ENCODE measurements around the gene KRTAP1-5. TPM values are rescaled to one million over a fixed set of nuclear protein-coding genes. Genes with fewer than 3 reads are reported as not detected.
"Not testable (repeated sequence)": the region's sequence is repeated elsewhere in the genome, so short reads cannot be mapped to it uniquely, and the experiment has no call there.

KRTAP1-5 gene
- total and polyA plus RNA-seq, 4 donors = not detected

- H3K27ac ChIP-seq (ENCODE audit: low read depth in 1 of 2, low read length in 2 of 2) = no peak within 1 kb of the TSS
- no peak within 1 kb of the TSS for H3K9ac ChIP-seq (ENCODE audit: low read depth in 1 of 2, low read length in 2 of 2)
- 66% methylated on average over 6 of the region's 6 CpGs for WGBS
- DNase-seq (ENCODE audit: low spot score) = no peak
- TF ChIP-seq MAX (IDR thresholded peaks at IDR 0.05) (no peak), RAD21 (IDR thresholded peaks at IDR 0.05) (no peak), EGR1 (IDR thresholded peaks at IDR 0.05; ENCODE audit: low read depth in 2 of 2) (no peak), REST (IDR thresholded peaks at IDR 0.05) (no peak), GABPA (IDR thresholded peaks at IDR 0.05 in 1 of 2, conservative IDR thresholded peaks at IDR 0.05 in 1 of 2) (no peak), HNF4A (conservative IDR thresholded peaks at IDR 0.05) (no peak), CTCF (IDR thresholded peaks at IDR 0.05; ENCODE audit: low read depth, low read length, missing input control) (no peak)
- no peaks in the 10 kb centered on the region for H3K9me3 ChIP-seq (ENCODE audit: control insufficient read depth in 4 of 4, low read length in 3 of 4)
- H3K36me3 ChIP-seq (ENCODE audit: control insufficient read depth in 4 of 4, insufficient read depth in 3 of 4, low read depth in 1 of 4, low read length in 3 of 4) = no peaks in the 10 kb centered on the region
- H3K4me1 ChIP-seq (ENCODE audit: control insufficient read depth in 4 of 4, insufficient read depth in 4 of 4, low read length in 3 of 4) = no peaks in the 10 kb centered on the region
- peaks cover 0 to 9% (median 0%) of the 10 kb centered on the region in 4 donors for H3K27me3 ChIP-seq (ENCODE audit: control insufficient read depth in 4 of 4, insufficient read depth in 4 of 4, low read length in 3 of 4)
- no peak within 1 kb of the TSS for H3K4me3 ChIP-seq (ENCODE audit: low read depth in 1 of 3, low read length in 3 of 3)
Measured at GRCh38 chr17:41060052-41060604, 33.1 kb upstream of the KRTAP1-5 start, which contains the start of gene KRTAP2-3. KRTAP2-3 (minus strand) TSS chr17:41060114; CDS start chr17:41060050, 64 bp downstream.

- not testable (repeated sequence) for H3K27me3 ChIP-seq (ENCODE audit: control insufficient read depth in 4 of 4, insufficient read depth in 4 of 4, low read length in 3 of 4); H3K9me3 ChIP-seq (ENCODE audit: control insufficient read depth in 4 of 4, low read length in 3 of 4); H3K9ac ChIP-seq (ENCODE audit: low read depth in 1 of 2, low read length in 2 of 2); H3K36me3 ChIP-seq (ENCODE audit: control insufficient read depth in 4 of 4, insufficient read depth in 3 of 4, low read depth in 1 of 4, low read length in 3 of 4); DNase-seq (ENCODE audit: low spot score); H3K4me3 ChIP-seq (ENCODE audit: low read depth in 1 of 3, low read length in 3 of 3); H3K4me1 ChIP-seq (ENCODE audit: control insufficient read depth in 4 of 4, insufficient read depth in 4 of 4, low read length in 3 of 4); H3K27ac ChIP-seq (ENCODE audit: low read depth in 1 of 2, low read length in 2 of 2)
- WGBS = 24% methylated on average over 10 of the region's 31 CpGs
Measured at GRCh38 chr17:41059276-41060051, 32.5 kb upstream of the KRTAP1-5 start.

GRCh38 chr17:41058741-41059140 lies 31.7 kb upstream of the KRTAP1-5 start:
- no peak for DNase-seq (ENCODE audit: low spot score)
- 84% methylated on average over 5 of the region's 5 CpGs for WGBS
- no peaks in the 10 kb centered on the region for H3K9me3 ChIP-seq (ENCODE audit: control insufficient read depth in 4 of 4, low read length in 3 of 4)
- H3K4me3 ChIP-seq (ENCODE audit: low read depth in 1 of 3, low read length in 3 of 3) = no peak overlapping the region
- peaks cover 0 to 9% (median 0%) of the 10 kb centered on the region in 4 donors for H3K27me3 ChIP-seq (ENCODE audit: control insufficient read depth in 4 of 4, insufficient read depth in 4 of 4, low read length in 3 of 4)
- H3K9ac ChIP-seq (ENCODE audit: low read depth in 1 of 2, low read length in 2 of 2) = no peak overlapping the region
- H3K36me3 ChIP-seq (ENCODE audit: control insufficient read depth in 4 of 4, insufficient read depth in 3 of 4, low read depth in 1 of 4, low read length in 3 of 4) = no peaks in the 10 kb centered on the region
- no peaks in the 10 kb centered on the region for H3K4me1 ChIP-seq (ENCODE audit: control insufficient read depth in 4 of 4, insufficient read depth in 4 of 4, low read length in 3 of 4)
- no peak overlapping the region for H3K27ac ChIP-seq (ENCODE audit: low read depth in 1 of 2, low read length in 2 of 2)
- TF ChIP-seq SP1 (IDR thresholded peaks at IDR 0.05) = no peak
- TF ChIP-seq FOXA1 (IDR thresholded peaks at IDR 0.05) = no peak
- no peak for TF ChIP-seq YY1 (IDR thresholded peaks at IDR 0.05)
- no peak for TF ChIP-seq CTCF (IDR thresholded peaks at IDR 0.05; ENCODE audit: low read depth, low read length, missing input control)
- no peak for TF ChIP-seq GABPA (IDR thresholded peaks at IDR 0.05 in 1 of 2, conservative IDR thresholded peaks at IDR 0.05 in 1 of 2)
- TF ChIP-seq ATF3 (IDR thresholded peaks at IDR 0.05) = no peak
- TF ChIP-seq NR2F2 (IDR thresholded peaks at IDR 0.05) = no peak
- TF ChIP-seq HNF4A (conservative IDR thresholded peaks at IDR 0.05) = no peak
- no peak for TF ChIP-seq HNF4G (IDR thresholded peaks at IDR 0.05)
- TF ChIP-seq TAF1 (conservative IDR thresholded peaks at IDR 0.05) = no peak
- TF ChIP-seq FOXA2 (IDR thresholded peaks at IDR 0.05) = no peak
- no peak for TF ChIP-seq MAX (IDR thresholded peaks at IDR 0.05)
- TF ChIP-seq RXRA (IDR thresholded peaks at IDR 0.05) = no peak
- no peak for TF ChIP-seq RAD21 (IDR thresholded peaks at IDR 0.05)
- no peak for TF ChIP-seq JUND (IDR thresholded peaks at IDR 0.05)

All from liver (tissue), 9 donors.